GM12878 (cell line): ENCODE measurements around the gene DCAF15. TPM values are rescaled to one million over a fixed set of nuclear protein-coding genes. Genes with fewer than 3 reads are reported as not detected.

Experiments
- ATAC-seq: fragments of 200-7000 bp; cut with Tn5 transposase; 3 replicates; pipeline ENCODE4 v1.9.1; 2020; ENCODE audit warnings: mild to moderate bottlenecking, moderate library complexity
- BruUV-seq: library from RNA; stranded (reverse); fragments of 400-500 nt; replicated peaks from 2 replicates; lab custom pipeline; 2021; lab: Mats Ljungman, UMichigan
- CTCF ChIA-PET: fragments of 300-600 bp; sonication (Branson Sonifier 250); formaldehyde crosslinking; extraction: SDS; loops from one replicate; lab custom pipeline; 2021; ENCODE audit warnings: inconsistent platforms; lab: Yijun Ruan, JAX
- POLR2A ChIA-PET: fragments of 350-600 bp; formaldehyde crosslinking; extraction: SDS; loops from one replicate; lab custom pipeline; 2021; ENCODE audit warnings: inconsistent platforms; lab: Charles Lee
- RAD21 ChIA-PET: fragments of 300-600 bp; sonication (Branson Sonifier 250); formaldehyde crosslinking; loops from one replicate; lab custom pipeline; 2023; ENCODE audit warnings: antibody characterized with exemption; ENCODE audit not compliant: unreplicated experiment; lab: Charles Lee
- SMC1A ChIA-PET: fragments of 300-600 bp; sonication (Branson Sonifier 250); formaldehyde crosslinking; loops from one replicate; lab custom pipeline; 2023; ENCODE audit not compliant: unreplicated experiment, uncharacterized antibody; lab: Charles Lee
- DNase-seq: peaks from one replicate; pipeline ENCODE4 v3.0.0-alpha.2; 2011; ENCODE audit warnings: low read depth, low spot score
- FAIRE-seq: peaks from 3 replicates; lab custom pipeline; 2011; peaks lifted over from hg19 to GRCh38; lab: Jason Lieb, UNC
- H2AFZ ChIP-seq: 2 replicates; pipeline ENCODE4 v1.6.0; 2011; ENCODE audit warnings: low read depth, low read length, control low read depth; ENCODE audit not compliant: control insufficient read depth
- H3K27ac ChIP-seq: 2 replicates; pipeline ENCODE4 v1.5.1; 2011; ENCODE audit warnings: control low read depth; ENCODE audit not compliant: control insufficient read depth, insufficient read depth
- H3K27me3 ChIP-seq, 2 experiments: replicated peaks in 1 of 2; 2 replicates each; pipeline versions ENCODE4 v1.6.0 to v1.6.1; 2011; ENCODE audit warnings: low read length in 1 of 2; ENCODE audit not compliant: control insufficient read depth in 2 of 2, insufficient read depth in 2 of 2
- H3K36me3 ChIP-seq, 2 experiments: 2 replicates each; pipeline ENCODE4 v1.5.1; 2011; ENCODE audit warnings: low read length in 1 of 2; ENCODE audit not compliant: control insufficient read depth in 2 of 2, insufficient read depth in 2 of 2
- H3K4me1 ChIP-seq: 2 replicates; pipeline ENCODE4 v1.6.1; 2011; ENCODE audit warnings: mild to moderate bottlenecking, low read length, moderate library complexity, mixed read lengths; ENCODE audit not compliant: control insufficient read depth, insufficient read depth
- H3K4me2 ChIP-seq: 2 replicates; pipeline ENCODE4 v1.6.0; 2011; ENCODE audit warnings: control low read depth; ENCODE audit not compliant: control insufficient read depth, insufficient read depth
- H3K4me3 ChIP-seq: fragments of 200-600 bp; sonication (generic); 2 replicates; pipeline ENCODE4 v1.5.1; 2016
- H3K79me2 ChIP-seq: 2 replicates; pipeline ENCODE4 v1.6.0; 2011; ENCODE audit warnings: low read length; ENCODE audit not compliant: control insufficient read depth, insufficient read depth
- H3K9ac ChIP-seq: 2 replicates; pipeline ENCODE4 v1.8.0; 2011; ENCODE audit warnings: low read length, control low read depth, mixed read lengths; ENCODE audit not compliant: control insufficient read depth, insufficient read depth
- H3K9me3 ChIP-seq: replicated peaks from 3 replicates; pipeline ENCODE4 v1.5.1; 2011; ENCODE audit warnings: mild to moderate bottlenecking, low read length; ENCODE audit not compliant: control insufficient read depth, insufficient read depth
- H4K20me1 ChIP-seq: 2 replicates; pipeline ENCODE4 v1.6.0; 2011; ENCODE audit not compliant: control insufficient read depth, insufficient read depth
- IRF5 ChIP-seq: fragments of 450-650 bp; IDR thresholded peaks from 2 replicates; pipeline ENCODE4 v1.6.1; 2017; ENCODE audit warnings: borderline replicate concordance
- PML ChIP-seq: IDR thresholded peaks from 2 replicates; pipeline ENCODE4 v1.6.1; 2012; ENCODE audit warnings: low read length, inconsistent platforms
- RAD21 ChIP-seq: IDR thresholded peaks from 2 replicates; pipeline ENCODE4 v1.6.1; 2011; ENCODE audit warnings: mild to moderate bottlenecking, low read depth, low read length, moderate library complexity; ENCODE audit not compliant: insufficient read depth
- SIX5 ChIP-seq: IDR thresholded peaks from 2 replicates; pipeline ENCODE4 v1.6.1; 2011; ENCODE audit warnings: mild to moderate bottlenecking, low read depth, low read length, moderate library complexity; ENCODE audit not compliant: severe bottlenecking
- WGBS: methylation state at CpG from one replicate; pipeline ENCODE4 v1.1.6; 2016; ENCODE audit warnings: low lambda C conversion rate; ENCODE audit not compliant: insufficient replicate concordance, insufficient coverage; ENCODE audit errors: missing lambda C conversion rate; 5-methylcytosine and 5-hydroxymethylcytosine counted together
- in situ Hi-C: fragments of 300-500 bp; cut with MboI; formaldehyde crosslinking; loops from 9 replicates; pipeline ENCODE4 v1.14.3; 2018; ENCODE audit warnings: mixed read lengths
- intact Hi-C: fragments of 100-400 bp; cut with micrococcal nuclease; formaldehyde crosslinking; loops from one replicate; pipeline ENCODE4 v1.14.2; 2022; ENCODE audit not compliant: unreplicated experiment
- polyA plus RNA-seq, 11 experiments: library from polyadenylated mRNA; depleted of rRNA in 4 of 11; unstranded in 6 of 11; stranded (reverse) in 5 of 11; fragments of >200 nt; fragmentation: Nextera tagmentation in 4 of 11; fragmentation: Illumina TruSeq in 1 of 11; extraction: Ambion mirVana in 4 of 11; extraction: Trizol in 1 of 11; gene quantifications; 1 replicate in 1 of 11; 2 replicates in 10 of 11; pipeline versions ENCODE4 v1.2.1 to v1.2.3, GENCODE V29; 2011 to 2016; ENCODE audit warnings: inconsistent platforms in 2 of 11, missing spikeins in 2 of 11, low read depth in 1 of 11
- total RNA-seq, 4 experiments: library from RNA; depleted of rRNA in 3 of 4; stranded (reverse); fragments of >200 nt in 3 of 4; fragmentation: Illumina TruSeq in 1 of 4; extraction: Trizol in 1 of 4; gene quantifications; 2 replicates each; pipeline versions ENCODE4 v1.2.1 to v1.2.3, GENCODE V29; 2013 to 2021

Gene DCAF15
- total and polyA plus RNA-seq, 10 of the 15 experiments (the other 5 are each of a cell fraction or from before 2014, with no cell fraction given) = 0.16 to 63.4 (median 26.6) TPM

DNA sequence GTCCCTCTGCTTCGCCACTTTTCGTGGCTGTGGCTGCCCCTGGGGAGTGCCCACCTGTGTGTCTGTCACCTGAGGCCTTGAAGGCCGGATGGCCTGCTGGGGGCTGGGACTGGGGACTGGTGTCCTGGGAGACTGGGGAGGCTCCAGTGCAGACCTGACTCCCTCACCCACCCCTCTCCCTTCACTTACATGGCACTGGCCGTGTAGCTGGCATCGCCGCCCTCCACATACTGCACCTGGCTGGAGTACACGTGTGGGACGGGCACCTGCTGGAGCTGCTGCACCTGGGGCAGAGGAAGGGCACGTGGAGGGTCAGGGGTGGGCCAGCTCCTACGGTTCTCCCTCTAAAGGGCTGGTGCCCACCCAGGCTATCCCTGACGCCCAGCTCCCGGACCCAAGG, 25.5 kb downstream of the DCAF15 start (continued):
- TF ChIP-seq IRF5 (no peak), PML (no peak), RAD21 (no peak)

DNA sequence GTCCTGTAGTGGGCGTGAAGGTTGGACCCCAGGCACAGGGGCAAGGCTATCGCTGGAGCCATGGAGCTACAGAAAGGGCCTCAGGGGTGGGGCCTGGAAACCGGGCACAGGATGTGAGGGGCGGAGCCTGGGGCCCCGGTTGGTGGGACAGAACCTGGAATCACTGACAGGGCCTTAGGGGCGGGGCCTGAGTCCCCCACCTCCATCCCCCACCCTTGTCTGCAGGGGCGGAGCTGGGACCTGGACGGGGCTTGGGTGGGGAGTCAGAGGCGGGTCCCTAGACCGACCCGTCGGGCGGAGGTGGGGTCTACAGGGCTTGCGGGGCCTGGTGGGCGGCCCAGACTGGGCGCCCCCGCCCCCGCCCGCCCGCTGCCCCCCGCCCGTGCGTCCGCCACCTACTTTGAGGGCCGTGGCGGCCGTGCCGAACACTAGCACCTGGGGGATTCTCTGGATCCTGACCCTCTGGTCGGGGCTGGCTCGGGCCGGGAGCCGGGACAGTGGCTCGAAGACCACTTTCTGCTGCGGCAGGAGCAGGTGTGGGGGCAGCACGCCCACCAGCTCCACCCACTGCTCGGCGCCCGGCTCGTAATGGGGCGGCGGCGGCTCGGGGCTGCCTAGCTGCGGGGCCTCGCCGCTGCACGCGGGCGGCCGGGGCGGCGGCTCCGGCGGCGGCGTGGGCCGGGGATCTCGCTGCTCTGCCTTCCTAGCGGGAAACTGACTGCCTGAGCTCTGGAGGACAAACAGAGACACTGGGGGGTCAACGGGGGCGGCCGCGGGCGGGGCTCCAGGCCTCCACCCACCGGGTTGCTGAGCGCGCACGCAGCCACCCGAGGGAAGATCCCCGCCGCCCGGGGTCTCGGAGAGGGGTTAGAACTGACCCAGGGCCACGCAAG, 26.3 kb downstream of the DCAF15 start:
- intact Hi-C loops (no loop called here), in situ Hi-C loops (no loop called here)
- Histone ChIP-seq H3K4me3 (no peak overlapping the region), H3K4me2 (no peak overlapping the region; the same call in 1 of the 2 replicates), H3K36me3 (no peaks in the 10 kb centered on the region; a peak in 1 of 4 replicates), H3K9ac (no peak overlapping the region), H3K4me1 (no peaks in the 10 kb centered on the region), H3K9me3 (no peaks in the 10 kb centered on the region), H3K27me3 (no peaks in the 10 kb centered on the region)
- no TSS peak for BruUV-seq
- ChIA-PET RAD21 (no interaction called here), POLR2A (interaction anchor here (0.6 kb wide), 1 partner anchor 33 kb away, joined by 3 read pairs; no protein-coding TSS in a partner anchor)
- FAIRE-seq = no peak
- TF ChIP-seq SIX5 = no peak
- TF ChIP-seq, all 136 proteins: peak for 0
- ChIA-PET CTCF (interaction anchor here (0.7 to 1.1 kb wide), 4 partner anchors 55 to 973 kb away, joined by 3 to 4 read pairs (median 3); no protein-coding TSS in a partner anchor), SMC1A (interaction anchor here (1.2 to 1.9 kb wide), 2 partner anchors 11 to 63 kb away, joined by 3 to 4 read pairs; no protein-coding TSS in a partner anchor)
- no peak overlapping the region for H2AFZ ChIP-seq
- DNase-seq (no peak), ATAC-seq (no peak; the same call in 2 of the 3 replicates)
- WGBS = 31% methylated on average over 56 of the region's 74 CpGs
- no peaks in the 10 kb centered on the region for H4K20me1 ChIP-seq
- H3K27ac ChIP-seq = no peak overlapping the region
- H3K79me2 ChIP-seq = no peaks in the 10 kb centered on the region
